DND-41 (cell line): ENCODE data around the gene SAPCD2.

Source experiments
- ATAC-seq: fragments of 200-7000 bp; cut with Tn5 transposase; 3 replicates; pipeline ENCODE4 v1.9.1; 2021; ENCODE audit warnings: low read depth; ENCODE audit not compliant: insufficient read depth
- DNase-seq: peaks from one replicate; pipeline ENCODE4 v3.0.0-alpha.2; 2020
- H2AFZ ChIP-seq: 2 replicates; pipeline ENCODE4 v1.6.0; 2012; ENCODE audit warnings: low read depth, low read length
- H3K27ac ChIP-seq: 2 replicates; pipeline ENCODE4 v1.5.1; 2012; ENCODE audit warnings: low read length, inconsistent platforms
- H3K27me3 ChIP-seq: fragments of 200-600 bp; sonication (generic); 2 replicates; pipeline ENCODE4 v1.6.0; 2012; ENCODE audit warnings: low read length, mild to moderate bottlenecking, inconsistent platforms; ENCODE audit not compliant: insufficient read depth, poor library complexity
- H3K36me3 ChIP-seq: 2 replicates; pipeline ENCODE4 v1.5.1; 2012; ENCODE audit warnings: low read length, inconsistent platforms; ENCODE audit not compliant: insufficient read depth
- H3K4me1 ChIP-seq: 2 replicates; pipeline ENCODE4 v1.5.1; 2012; ENCODE audit warnings: mild to moderate bottlenecking, low read length; ENCODE audit not compliant: insufficient read depth
- H3K4me2 ChIP-seq: 2 replicates; pipeline ENCODE4 v1.6.0; 2012; ENCODE audit warnings: mild to moderate bottlenecking, moderate library complexity, low read length, inconsistent platforms; ENCODE audit not compliant: insufficient read depth
- H3K4me3 ChIP-seq, 2 experiments: fragments of 200-600 bp in 1 of 2; shearing (Covaris generic) in 1 of 2; 2 replicates each; pipeline ENCODE4 v1.5.1; 2012 to 2016; ENCODE audit warnings: inconsistent platforms in 2 of 2, low read length in 2 of 2, mild to moderate bottlenecking in 2 of 2, low read depth in 1 of 2, moderate library complexity in 1 of 2
- H3K79me2 ChIP-seq: 2 replicates; pipeline ENCODE4 v1.6.0; 2012; ENCODE audit warnings: low read length, inconsistent platforms; ENCODE audit not compliant: insufficient read depth
- H3K9ac ChIP-seq: 2 replicates; pipeline ENCODE4 v1.6.0; 2012; ENCODE audit warnings: low read depth, mild to moderate bottlenecking, inconsistent platforms, low read length, moderate library complexity
- H3K9me3 ChIP-seq: 2 replicates; pipeline ENCODE4 v1.5.1; 2012; ENCODE audit warnings: low read length, moderate library complexity, mild to moderate bottlenecking, inconsistent platforms; ENCODE audit not compliant: insufficient read depth, severe bottlenecking
- H4K20me1 ChIP-seq: 2 replicates; pipeline ENCODE4 v1.6.0; 2012; ENCODE audit warnings: low read length; ENCODE audit not compliant: insufficient read depth
- CTCF ChIP-seq: IDR thresholded peaks from 2 replicates; pipeline ENCODE4 v1.5.1; 2012; ENCODE audit warnings: borderline replicate concordance, low read length, moderate library complexity, mild to moderate bottlenecking; ENCODE audit not compliant: poor library complexity, severe bottlenecking; ENCODE audit errors: extremely low read depth
- EZH2 ChIP-seq: IDR thresholded peaks from 3 replicates; pipeline ENCODE4 v1.6.1; 2012; ENCODE audit warnings: borderline replicate concordance, low read depth, mild to moderate bottlenecking, moderate library complexity, low read length, inconsistent platforms; ENCODE audit not compliant: severe bottlenecking

SAPCD2 gene

GRCh38 chr9:137116027-137116507 lies 45.7 kb upstream of the SAPCD2 start:
- Histone ChIP-seq H3K4me1 (peaks cover 26% of the 10 kb centered on the region), H3K27me3 (no peaks in the 10 kb centered on the region), H3K79me2 (peaks cover 17% of the 10 kb centered on the region), H3K9ac (no peak overlapping the region), H3K9me3 (no peaks in the 10 kb centered on the region), H3K27ac (no peak overlapping the region), H4K20me1 (0 out of 2 replicates have a peak, but pooled peaks cover 3% of the 10 kb centered on the region), H3K4me2 (no peak overlapping the region), H3K4me3 (no peak overlapping the region), H3K36me3 (peaks cover 21% of the 10 kb centered on the region), H2AFZ (no peak overlapping the region)
- no peak for DNase-seq
- no peak for ATAC-seq
- TF ChIP-seq CTCF, result no peak
- no peak for TF ChIP-seq EZH2

- peak overlapping the region; percentile 78 for H3K9ac ChIP-seq
- no peaks in the 10 kb centered on the region for H3K9me3 ChIP-seq
- peak overlapping the region in 1 of 2 experiments; percentile 66; a peak in 2 of 4 replicates for H3K4me3 ChIP-seq
- peak overlapping the region; percentile 88 for H2AFZ ChIP-seq
- peaks cover 26% of the 10 kb centered on the region for H3K36me3 ChIP-seq
- DNase-seq, result no peak
- peaks cover 26% of the 10 kb centered on the region for H3K4me1 ChIP-seq
- H3K27ac ChIP-seq, result 0 out of 2 replicates have a peak overlapping the region, but pooled peaks have one; percentile 69
- H3K79me2 ChIP-seq, result peaks cover 17% of the 10 kb centered on the region
- no peak for TF ChIP-seq CTCF
- no peak for TF ChIP-seq EZH2
- no peak for ATAC-seq
- 0 out of 2 replicates have a peak, but pooled peaks cover 3% of the 10 kb centered on the region for H4K20me1 ChIP-seq
- H3K27me3 ChIP-seq, result no peaks in the 10 kb centered on the region
- H3K4me2 ChIP-seq, result peak overlapping the region; percentile 94
Observed at GRCh38 chr9:137115394-137116026, 45.2 kb upstream of the SAPCD2 start.

GRCh38 chr9:137114613-137115393 lies 44.4 kb upstream of the SAPCD2 start, which contains the start of gene DPP7:
Gene DPP7, minus strand, starts transcription at chr9:137114733. Its CDS starts 20 bp downstream, at chr9:137114713.
- Histone ChIP-seq H3K9ac (peak within 1 kb of the TSS; percentile 78), H2AFZ (peak within 1 kb of the TSS; percentile 88), H3K4me1 (peaks cover 26% of the 10 kb centered on the region), H3K36me3 (peaks cover 34% of the 10 kb centered on the region), H3K4me2 (peak within 1 kb of the TSS; percentile 94), H3K9me3 (no peaks in the 10 kb centered on the region), H3K4me3 (peak within 1 kb of the TSS; percentile 63 to 66; a peak in 3 of 4 replicates), H3K27ac (peak within 1 kb of the TSS; percentile 69), H4K20me1 (0 out of 2 replicates have a peak, but pooled peaks cover 3% of the 10 kb centered on the region), H3K79me2 (peaks cover 17% of the 10 kb centered on the region), H3K27me3 (no peaks in the 10 kb centered on the region)
- TF ChIP-seq EZH2 (no peak), CTCF (no peak)
- peak; percentile 73 for DNase-seq
- peak; percentile 89 for ATAC-seq
